HEK293T (cell line): Measurements from ENCODE around the gene ANKRD31.

Experiments used
- BHLHE40 ChIP-seq: fragments of 450-650 bp; IDR thresholded peaks from 2 replicates; pipeline ENCODE4 v1.6.1; 2016; ENCODE audit warnings: mild to moderate bottlenecking, moderate library complexity, borderline replicate concordance
- CTBP1 ChIP-seq: fragments of 450-650 bp; IDR thresholded peaks from 2 replicates; pipeline ENCODE4 v1.6.1; 2016; ENCODE audit warnings: borderline replicate concordance
- ELF4 ChIP-seq: fragments of 450-650 bp; IDR thresholded peaks from 2 replicates; pipeline ENCODE4 v1.6.1; 2017; ENCODE audit warnings: antibody characterized with exemption
- FOXA1 ChIP-seq: fragments of 450-650 bp; IDR thresholded peaks from 2 replicates; pipeline ENCODE4 v1.6.1; 2016; ENCODE audit warnings: mild to moderate bottlenecking
- FOXK2 ChIP-seq: fragments of 450-650 bp; IDR thresholded peaks from 2 replicates; pipeline ENCODE4 v1.6.1; 2016; ENCODE audit warnings: mild to moderate bottlenecking
- L3MBTL2 ChIP-seq: fragments of 450-650 bp; conservative IDR thresholded peaks from 2 replicates; pipeline ENCODE4 v1.6.1; 2016; ENCODE audit warnings: mild to moderate bottlenecking
- LEF1 ChIP-seq: fragments of 450-650 bp; IDR thresholded peaks from 2 replicates; pipeline ENCODE4 v1.6.1; 2017; ENCODE audit warnings: mild to moderate bottlenecking, borderline replicate concordance
- SP1 ChIP-seq: fragments of 450-650 bp; IDR thresholded peaks from 2 replicates; pipeline ENCODE4 v1.6.1; 2017
- SUZ12 ChIP-seq: fragments of 450-650 bp; IDR thresholded peaks from 2 replicates; pipeline ENCODE4 v1.6.1; 2016; ENCODE audit warnings: mild to moderate bottlenecking
- ZNF384 ChIP-seq: fragments of 450-650 bp; IDR thresholded peaks from 2 replicates; pipeline ENCODE4 v1.6.1; 2016

DNA sequence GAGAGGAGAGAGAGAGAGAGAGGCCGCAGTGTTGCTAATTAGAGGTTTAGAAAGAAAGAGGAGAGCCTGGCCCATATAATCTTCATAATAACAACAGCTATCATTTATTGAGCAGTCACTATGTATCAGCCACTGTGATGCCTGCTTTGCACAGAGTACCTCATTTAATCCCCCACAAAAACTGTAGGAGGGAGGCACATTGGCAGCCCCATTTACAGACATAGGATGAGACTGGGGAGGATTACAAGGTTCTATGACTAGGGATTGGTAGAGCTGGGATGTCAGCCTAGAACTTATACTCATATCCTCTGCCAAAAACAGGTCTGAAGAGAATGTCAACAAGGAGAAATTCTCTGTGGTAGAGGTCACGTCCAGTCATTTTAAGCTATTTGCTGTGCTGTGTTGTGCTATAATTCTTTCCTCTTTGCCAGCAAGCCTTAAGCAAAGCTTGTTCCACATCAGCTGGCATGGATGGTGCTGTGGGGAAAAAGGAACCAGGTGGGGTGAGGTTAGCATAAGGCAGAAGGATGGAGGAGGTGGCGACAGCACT, 177.6 kb downstream of the ANKRD31 start:
- TF ChIP-seq SUZ12 (no peak), BHLHE40 (no peak), CTBP1 (no peak), LEF1 (no peak), FOXA1 (no peak), ZNF384 (no peak), SP1 (no peak), ELF4 (no peak), FOXK2 (no peak), L3MBTL2 (no peak)
